Measurements from ENCODE around the gene KRTAP20-4. TPM values are rescaled to one million over a fixed set of nuclear protein-coding genes. Genes with fewer than 3 reads are reported as not detected.

KRTAP20-4 gene
- total RNA-seq, 3 donors from 2014 or later: not detected

GRCh38 chr21:30612132-30612531 is 8.3 kb upstream of the KRTAP20-4 start:
- Histone ChIP-seq H3K4me3 (no peak overlapping the region), H3K27ac (no peak overlapping the region), H3K36me3 (no peaks in the 10 kb centered on the region), H3K4me1 (no peaks in the 10 kb centered on the region), H3K27me3 (no peaks in the 10 kb centered on the region), H3K9me3 (no peaks in the 10 kb centered on the region)
- intact Hi-C loops (cut with DNase I; ENCODE audit: low total_unique reads): loop anchor here (5.0 kb wide), 1 partner anchor 680 kb away; no protein-coding TSS in a partner anchor
- no peak for DNase-seq (ENCODE audit: low spot score in 2 of 2)
- TF ChIP-seq POLR2A (IDR thresholded peaks at IDR 0.05) (no peak), POLR2AphosphoS5 (IDR thresholded peaks at IDR 0.05) (no peak), CTCF (IDR thresholded peaks at IDR 0.05) (no peak)

DNA sequence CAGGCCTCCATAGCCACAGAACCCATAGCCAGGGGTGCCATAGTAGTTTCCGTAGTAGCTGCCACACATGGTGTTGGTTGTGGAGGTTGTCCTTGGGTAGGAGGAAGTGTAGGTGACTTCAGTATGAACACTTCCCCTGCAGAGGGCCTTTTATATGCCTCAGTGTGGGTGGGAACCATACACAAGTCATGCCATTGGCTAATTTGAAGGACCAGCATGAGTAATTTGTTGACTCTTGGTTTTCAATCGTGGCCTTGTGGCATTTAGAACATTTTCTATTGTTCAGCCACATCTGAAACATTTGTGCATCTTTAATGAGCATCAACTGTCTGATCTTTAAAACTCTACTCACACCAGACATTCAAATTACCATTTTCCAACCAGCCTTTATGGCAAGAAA is 6.6 kb upstream of the KRTAP20-4 start, which contains the start of gene KRTAP6-1:
KRTAP6-1 (minus strand) TSS at position 95 of the 400 bp plus-strand sequence; CDS start at position 69, 26 bp downstream.
- H3K9me3 ChIP-seq: no peaks in the 10 kb centered on the region
- intact Hi-C loops (cut with DNase I; ENCODE audit: low total_unique reads): loop anchor here (5.0 kb wide), 1 partner anchor 682 kb away; no protein-coding TSS in a partner anchor
- H3K36me3 ChIP-seq: no peaks in the 10 kb centered on the region
- H3K27me3 ChIP-seq: no peaks in the 10 kb centered on the region
- no peak for TF ChIP-seq CTCF (IDR thresholded peaks at IDR 0.05)
- no peak for TF ChIP-seq POLR2A (IDR thresholded peaks at IDR 0.05)
- no peak for TF ChIP-seq POLR2AphosphoS5 (IDR thresholded peaks at IDR 0.05)
- H3K4me3 ChIP-seq: no peak within 1 kb of the TSS
- no peak within 1 kb of the TSS for H3K27ac ChIP-seq
- H3K4me1 ChIP-seq: no peaks in the 10 kb centered on the region
- no peak for DNase-seq (ENCODE audit: low spot score in 2 of 2)

- Histone ChIP-seq H3K4me1 (no peaks in the 10 kb centered on the region), H3K27ac (no peak overlapping the region), H3K4me3 (no peak overlapping the region), H3K27me3 (no peaks in the 10 kb centered on the region), H3K9me3 (no peaks in the 10 kb centered on the region), H3K36me3 (no peaks in the 10 kb centered on the region)
- no peak for DNase-seq (ENCODE audit: low spot score in 2 of 2)
- TF ChIP-seq POLR2A (IDR thresholded peaks at IDR 0.05): no peak
- TF ChIP-seq CTCF (IDR thresholded peaks at IDR 0.05): no peak
- TF ChIP-seq POLR2AphosphoS5 (IDR thresholded peaks at IDR 0.05): no peak
- intact Hi-C loops (cut with DNase I; ENCODE audit: low total_unique reads): no loop called here
These were observed 5.2 kb upstream of the KRTAP20-4 start for GRCh38 chr21:30615199-30615598.

- intact Hi-C loops (cut with DNase I; ENCODE audit: low total_unique reads): no loop called here
- H3K4me3 ChIP-seq: no peak within 1 kb of the TSS
- no peaks in the 10 kb centered on the region for H3K9me3 ChIP-seq
- H3K36me3 ChIP-seq: no peaks in the 10 kb centered on the region
- no peak within 1 kb of the TSS for H3K27ac ChIP-seq
- no peaks in the 10 kb centered on the region for H3K27me3 ChIP-seq
- no peak for DNase-seq (ENCODE audit: low spot score in 2 of 2)
- no peaks in the 10 kb centered on the region for H3K4me1 ChIP-seq
- TF ChIP-seq POLR2A (IDR thresholded peaks at IDR 0.05): no peak
- TF ChIP-seq CTCF (IDR thresholded peaks at IDR 0.05): no peak
- TF ChIP-seq POLR2AphosphoS5 (IDR thresholded peaks at IDR 0.05): no peak
These were observed 4.3 kb upstream of the KRTAP20-4 start, which contains the start of gene KRTAP20-1 for GRCh38 chr21:30616125-30616524. Gene KRTAP20-1 (plus strand): TSS chr21:30616425. CDS start chr21:30616455, 30 bp downstream.

DNA sequence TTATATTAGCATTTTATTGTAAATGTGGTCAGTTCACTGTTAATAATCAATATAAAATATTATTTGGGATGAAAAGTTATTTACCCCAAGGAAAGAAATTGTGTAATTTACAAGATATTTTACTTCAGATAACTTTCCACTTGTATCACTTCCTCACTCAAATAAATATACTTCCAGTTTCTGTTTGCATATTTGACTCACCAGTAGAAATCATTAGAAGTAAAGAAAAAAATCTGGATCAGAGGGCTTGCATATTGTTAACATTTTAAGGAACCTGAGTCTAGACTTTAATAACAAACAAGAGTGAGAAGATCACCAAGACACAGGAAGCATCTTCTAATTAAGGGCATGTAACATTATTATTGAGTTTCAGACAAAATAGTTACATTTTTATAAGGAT is 347 bp upstream of the KRTAP20-4 start:
- peaks cover 0 to 5% of the 10 kb centered on the region in 2 donors for H3K9me3 ChIP-seq
- DNase-seq (ENCODE audit: low spot score in 2 of 2): no peak
- intact Hi-C loops (cut with DNase I; ENCODE audit: low total_unique reads): no loop called here
- no peaks in the 10 kb centered on the region for H3K4me1 ChIP-seq
- no peak overlapping the region for H3K27ac ChIP-seq
- H3K36me3 ChIP-seq: no peaks in the 10 kb centered on the region
- no peaks in the 10 kb centered on the region for H3K27me3 ChIP-seq
- TF ChIP-seq POLR2AphosphoS5 (IDR thresholded peaks at IDR 0.05): no peak
- TF ChIP-seq CTCF (IDR thresholded peaks at IDR 0.05): no peak
- TF ChIP-seq POLR2A (IDR thresholded peaks at IDR 0.05): no peak
- no peak overlapping the region for H3K4me3 ChIP-seq

All from breast epithelium (tissue), 4 donors.